HG03135 (cell line): ENCODE data around the gene PATJ.
"Not testable (repeated sequence)": the region's sequence is repeated elsewhere in the genome, so short reads cannot be mapped to it uniquely, and the experiment has no call there.

ENCODE experiments used
- ATAC-seq: cut with Tn5 transposase; IDR thresholded peaks from one replicate; pipeline ENCODE4 v1.9.1; 2021; ENCODE audit warnings: mild to moderate bottlenecking, moderate library complexity; ENCODE audit not compliant: unreplicated experiment

Gene PATJ

GRCh38 chr1:61741711-61742619, at the start of gene PATJ:
Gene PATJ, plus strand, starts transcription at chr1:61742480. Its CDS starts 20,413 bp downstream, at chr1:61762893.
- peak; percentile 79 for ATAC-seq

- ATAC-seq: no peak
Measured at GRCh38 chr1:61699911-61700851, 42.1 kb upstream of the PATJ start.

- ATAC-seq: no peak
Measured at GRCh38 chr1:61708953-61709907, 33.0 kb upstream of the PATJ start.

- no peak for ATAC-seq
Measured at GRCh38 chr1:61709908-61710289, 32.4 kb upstream of the PATJ start.

GRCh38 chr1:61711257-61711656, 31.0 kb upstream of the PATJ start:
- ATAC-seq: not testable (repeated sequence)

GRCh38 chr1:61711969-61712368, 30.3 kb upstream of the PATJ start:
- ATAC-seq: no peak

- not testable (repeated sequence) for ATAC-seq
Measured at GRCh38 chr1:61718996-61719663, 23.1 kb upstream of the PATJ start.

- ATAC-seq: no peak
Measured at GRCh38 chr1:61724506-61724812, 17.8 kb upstream of the PATJ start.

GRCh38 chr1:61724813-61725694, 17.2 kb upstream of the PATJ start, which contains the start of gene TM2D1:
Gene TM2D1, minus strand, starts transcription at chr1:61725141. Its CDS starts 21 bp downstream, at chr1:61725120.
- ATAC-seq: peak; percentile 100

GRCh38 chr1:61727544-61727943, 14.7 kb upstream of the PATJ start:
- ATAC-seq: no peak

- ATAC-seq: not testable (repeated sequence)
Measured at GRCh38 chr1:61730679-61731078, 11.6 kb upstream of the PATJ start.

GRCh38 chr1:61732726-61733125, 9.6 kb upstream of the PATJ start:
- no peak for ATAC-seq

GRCh38 chr1:61740751-61741700, 1.3 kb upstream of the PATJ start:
- no peak for ATAC-seq

- peak; percentile 54 for ATAC-seq
Measured at GRCh38 chr1:61742620-61743430, 545 bp downstream of the PATJ start.

- ATAC-seq: no peak
Measured at GRCh38 chr1:61743431-61743705, 1.1 kb downstream of the PATJ start.

- no peak for ATAC-seq
Measured at GRCh38 chr1:61743716-61744580, 1.7 kb downstream of the PATJ start.
